K562 (cell line): ENCODE data around the gene CCDC102B. TPM values are rescaled to one million over a fixed set of nuclear protein-coding genes. Genes with fewer than 3 reads are reported as not detected.

ENCODE experiments used
- ATAC-seq: fragments of 200-7000 bp; cut with Tn5 transposase; 3 replicates; pipeline ENCODE4 v1.9.1; 2020; ENCODE audit warnings: moderate library complexity
- BruUV-seq: library from RNA; stranded (reverse); fragments of 400-500 nt; replicated peaks from 2 replicates; lab custom pipeline; 2021; lab: Mats Ljungman, UMichigan
- CTCF ChIA-PET: fragments of 300-600 bp; formaldehyde crosslinking; extraction: SDS; loops from one replicate; lab custom pipeline; 2021; ENCODE audit warnings: low intra/inter-chr PET ratio; lab: Yijun Ruan, JAX
- POLR2A ChIA-PET: fragments of 300-600, 350-650 bp; sonication (Branson Sonifier 250); formaldehyde crosslinking; extraction: SDS; loops from one replicate; lab custom pipeline; 2021; ENCODE audit warnings: antibody characterized with exemption, inconsistent platforms; lab: Yijun Ruan, JAX
- DNase-seq, 4 experiments: peaks; one replicate each; pipeline versions ENCODE4 v3.0.0 to v3.0.0-alpha.2; 2011 to 2018; ENCODE audit warnings: low spot score in 3 of 4, mixed read lengths in 3 of 4; ENCODE audit errors: extremely low read depth in 1 of 4
- FAIRE-seq: peaks from 2 replicates; lab custom pipeline; 2011; peaks lifted over from hg19 to GRCh38; lab: Jason Lieb, UNC
- H2AFZ ChIP-seq: 2 replicates; pipeline ENCODE4 v1.6.0; 2011; ENCODE audit warnings: low read depth, low read length, control low read depth, inconsistent platforms
- H3K27ac ChIP-seq: fragments of 200-600 bp; 3 replicates; pipeline ENCODE4 v1.8.0; 2011; ENCODE audit warnings: low read depth, mild to moderate bottlenecking, control low read depth, inconsistent platforms, low read length, moderate library complexity, mixed read lengths; ENCODE audit errors: extremely low read depth
- H3K27me3 ChIP-seq, 2 experiments: fragments of 300-600 bp in 1 of 2; 2 replicates in 1 of 2; 3 replicates in 1 of 2; pipeline versions ENCODE4 v1.6.0 to v1.8.0; 2011; ENCODE audit warnings: inconsistent platforms in 2 of 2, low read length in 2 of 2, mild to moderate bottlenecking in 1 of 2, mixed read lengths in 1 of 2, moderate library complexity in 1 of 2; ENCODE audit not compliant: control insufficient read depth in 2 of 2, insufficient read depth in 2 of 2
- H3K36me3 ChIP-seq: fragments of 300-600 bp; 3 replicates; pipeline ENCODE4 v1.8.0; 2011; ENCODE audit warnings: mild to moderate bottlenecking, low read length, inconsistent platforms; ENCODE audit not compliant: control insufficient read depth, insufficient read depth
- H3K4me1 ChIP-seq, 2 experiments: fragments of 200-600 bp in 1 of 2; replicated peaks in 1 of 2; 2 replicates in 1 of 2; 3 replicates in 1 of 2; pipeline versions ENCODE4 v1.5.1 to v1.8.0; 2011; ENCODE audit warnings: inconsistent platforms in 2 of 2, low read length in 2 of 2, mild to moderate bottlenecking in 1 of 2, mixed read lengths in 1 of 2, moderate library complexity in 1 of 2; ENCODE audit not compliant: control insufficient read depth in 2 of 2, insufficient read depth in 2 of 2
- H3K4me2 ChIP-seq: 2 replicates; pipeline ENCODE4 v1.6.1; 2011; ENCODE audit warnings: low read length, control low read depth, inconsistent platforms, mixed read lengths; ENCODE audit not compliant: insufficient read depth
- H3K4me3 ChIP-seq: fragments of 200-600 bp; sonication (generic), shearing (Covaris generic); 2 replicates; pipeline ENCODE4 v1.5.1; 2016; ENCODE audit warnings: control low read depth, inconsistent platforms
- H3K79me2 ChIP-seq: fragments of 200-600 bp; 3 replicates; pipeline ENCODE4 v1.8.0; 2011; ENCODE audit warnings: low read length, inconsistent platforms; ENCODE audit not compliant: control insufficient read depth, insufficient read depth
- H3K9ac ChIP-seq, 2 experiments: 2 replicates each; pipeline versions ENCODE4 v1.6.0 to v1.6.1; 2011; ENCODE audit warnings: low read depth in 2 of 2, low read length in 2 of 2, control low read depth in 1 of 2, inconsistent platforms in 1 of 2, mild to moderate bottlenecking in 1 of 2, mixed read lengths in 1 of 2; ENCODE audit not compliant: insufficient read depth in 1 of 2
- H3K9me1 ChIP-seq: one replicate; pipeline ENCODE4 v1.6.0; 2011; ENCODE audit warnings: inconsistent platforms, mild to moderate bottlenecking, low read length, moderate library complexity; ENCODE audit not compliant: control insufficient read depth, insufficient read depth
- H3K9me3 ChIP-seq: replicated peaks from 2 replicates; pipeline ENCODE4 v1.5.1; 2011; ENCODE audit warnings: low read depth, low read length, inconsistent platforms; ENCODE audit not compliant: control insufficient read depth, insufficient read depth
- H4K20me1 ChIP-seq: replicated peaks from 2 replicates; pipeline ENCODE4 v1.6.1; 2011; ENCODE audit warnings: low read length, inconsistent platforms, mixed read lengths; ENCODE audit not compliant: control insufficient read depth, insufficient read depth
- BACH1 ChIP-seq: fragments of 200-800 bp; sonication (Bioruptor generic); IDR thresholded peaks from 2 replicates; pipeline ENCODE4 v1.6.1; 2016; ENCODE audit warnings: missing genetic modification characterization, missing compliant biosample characterization
- BRCA1 ChIP-seq, 2 experiments: fragments of 450-650 bp in 1 of 2; sonication (generic) in 1 of 2; formaldehyde crosslinking in 1 of 2; IDR thresholded peaks; 2 replicates each; pipeline versions ENCODE4 v1.5.0 to v1.6.1; 2017 to 2020; ENCODE audit warnings: mild to moderate bottlenecking in 1 of 2, missing genetic modification reagents in 1 of 2
- CUX1 ChIP-seq: fragments of 200-800 bp; sonication (Bioruptor generic); IDR thresholded peaks from 2 replicates; pipeline ENCODE4 v1.6.1; 2016; ENCODE audit warnings: missing genetic modification characterization, missing compliant biosample characterization
- FOXA3 ChIP-seq, 2 experiments: fragments of 450-650 bp in 1 of 2; sonication (generic) in 1 of 2; formaldehyde crosslinking; IDR thresholded peaks in 1 of 2; conservative IDR thresholded peaks in 1 of 2; 2 replicates each; pipeline versions ENCODE4 v1.4.0 to v1.8.0; 2020 to 2022; ENCODE audit warnings: mild to moderate bottlenecking in 2 of 2, missing genetic modification reagents in 1 of 2
- FOXK2 ChIP-seq, 2 experiments: fragments of 450-650 bp; IDR thresholded peaks in 1 of 2; conservative IDR thresholded peaks in 1 of 2; 2 replicates each; pipeline ENCODE4 v1.6.1; 2016; ENCODE audit warnings: low read depth in 2 of 2, mild to moderate bottlenecking in 1 of 2
- HDAC2 ChIP-seq: fragments of 450-650 bp; IDR thresholded peaks from 2 replicates; pipeline ENCODE4 v1.6.1; 2016; ENCODE audit warnings: mild to moderate bottlenecking
- NR3C1 ChIP-seq: sonication (generic); formaldehyde crosslinking; IDR thresholded peaks from 2 replicates; pipeline ENCODE4 v1.8.1; 2022; ENCODE audit warnings: missing genetic modification reagents
- RBM14 ChIP-seq: fragments of 200-400 bp; formaldehyde crosslinking; IDR thresholded peaks from 2 replicates; pipeline ENCODE4 v1.6.1; 2018; ENCODE audit warnings: low read depth, mild to moderate bottlenecking, low read length, moderate library complexity, borderline replicate concordance; ENCODE audit not compliant: insufficient read depth
- ZNF24 ChIP-seq: fragments of 450-650 bp; IDR thresholded peaks from 2 replicates; pipeline ENCODE4 v1.6.1; 2016
- ZNF444 ChIP-seq: fragments of 250-450 bp; sonication (Bioruptor Pico); IDR thresholded peaks from 2 replicates; pipeline ENCODE4 v1.4.0; 2020; ENCODE audit warnings: mild to moderate bottlenecking, moderate library complexity
- ZNF551 ChIP-seq: fragments of 250-450 bp; sonication (Bioruptor Pico); IDR thresholded peaks from 2 replicates; pipeline ENCODE4 v1.5.0; 2021; ENCODE audit warnings: mild to moderate bottlenecking, moderate library complexity
- WGBS: fragments of 100-300 bp; shearing (Covaris generic); methylation state at CpG from one replicate; pipeline ENCODE4 v1.1.6; 2016; ENCODE audit warnings: low coverage, mixed read lengths; ENCODE audit not compliant: insufficient coverage; ENCODE audit errors: missing lambda C conversion rate; 5-methylcytosine and 5-hydroxymethylcytosine counted together
- in situ Hi-C: fragments of 300-500 bp; cut with MboI; formaldehyde crosslinking; loops from 4 replicates; pipeline ENCODE4 v1.15.0; 2018; ENCODE audit warnings: inconsistent platforms, mixed read lengths
- intact Hi-C: fragments of 100-400 bp; cut with micrococcal nuclease; formaldehyde crosslinking; loops from 2 replicates; pipeline ENCODE4 v1.14.2; 2022
- polyA plus RNA-seq, 8 experiments: library from polyadenylated mRNA; depleted of rRNA in 4 of 8; stranded (reverse) in 5 of 8; unstranded in 3 of 8; fragments of >200 nt; fragmentation: Nextera tagmentation in 2 of 8; fragmentation: Illumina TruSeq in 1 of 8; extraction: Ambion mirVana in 2 of 8; extraction: Trizol in 1 of 8; gene quantifications; 2 replicates each; pipeline versions ENCODE4 v1.2.1 to v1.2.3, GENCODE V29; 2011 to 2014; ENCODE audit warnings: inconsistent platforms in 1 of 8, missing spikeins in 1 of 8
- total RNA-seq, 7 experiments: library from RNA; depleted of rRNA in 6 of 7; stranded (reverse); fragments of >200 nt in 6 of 7; fragmentation: Illumina TruSeq in 2 of 7; extraction: Trizol in 2 of 7; gene quantifications; 2 replicates each; pipeline versions ENCODE4 v1.2.1 to v1.2.3, GENCODE V29; 2011 to 2021; ENCODE audit warnings: low replicate concordance in 1 of 7
- TF ChIP-seq, protein P1 (sequence below), 2 experiments: fragments of 250-450 bp in 1 of 2; fragments of 450-650 bp in 1 of 2; sonication (Bioruptor Pico) in 1 of 2; IDR thresholded peaks; 2 replicates each; pipeline versions ENCODE4 v1.6.1 to v1.8.0; 2016 to 2021; ENCODE audit warnings: mild to moderate bottlenecking in 2 of 2, moderate library complexity in 2 of 2, missing compliant biosample characterization in 1 of 2, missing genetic modification characterization in 1 of 2
- TF ChIP-seq, protein P2 (sequence below): fragments of 450-650 bp; IDR thresholded peaks from one replicate; pipeline ENCODE4 v1.6.1; 2018; ENCODE audit warnings: mild to moderate bottlenecking, moderate library complexity; ENCODE audit not compliant: partially characterized antibody

The CCDC102B gene
- total and polyA plus RNA-seq, 9 of the 15 experiments (the other 6 are each of a cell fraction or from before 2014, with no cell fraction given): 0.18 to 1.5 (median 0.73) TPM

GRCh38 chr18:68979737-68980136, 181.9 kb downstream of the CCDC102B start:
- DNase-seq (no peak), ATAC-seq (no peak), FAIRE-seq (no peak)
- H4K20me1 ChIP-seq: no peaks in the 10 kb centered on the region
- POLR2A ChIA-PET: no interaction called here
- no peak overlapping the region for H3K4me2 ChIP-seq
- no peaks in the 10 kb centered on the region for H3K36me3 ChIP-seq
- no peak overlapping the region for H2AFZ ChIP-seq
- no peaks in the 10 kb centered on the region for H3K9me1 ChIP-seq
- H3K4me1 ChIP-seq: no peaks in the 10 kb centered on the region
- no peaks in the 10 kb centered on the region for H3K27me3 ChIP-seq
- no peaks in the 10 kb centered on the region for H3K79me2 ChIP-seq
- CTCF ChIA-PET: no interaction called here
- WGBS: 0% methylated on average over 1 of the region's 2 CpGs
- H3K9ac ChIP-seq: no peak overlapping the region
- no TSS peak for BruUV-seq
- intact Hi-C loops (no loop called here), in situ Hi-C loops (no loop called here)
- H3K9me3 ChIP-seq: no peaks in the 10 kb centered on the region
- no peak overlapping the region for H3K4me3 ChIP-seq
- no peak overlapping the region for H3K27ac ChIP-seq
- TF ChIP-seq NR3C1 (CRISPR knock-in tag): no peak
- no peak for TF ChIP-seq ZNF444
- no peak for TF ChIP-seq ZNF24
- TF ChIP-seq CUX1 (CRISPR knock-in tag): no peak
- no peak for TF ChIP-seq RBM14
- TF ChIP-seq BRCA1 (IDR thresholded peaks at IDR 0.05): no peak
- no peak for TF ChIP-seq BRCA1 (CRISPR knock-in tag; IDR thresholded peaks at IDR 0.05)
- TF ChIP-seq FOXA3 (CRISPR knock-in tag; conservative IDR thresholded peaks at IDR 0.05 in 1 of 2, IDR thresholded peaks at IDR 0.05 in 1 of 2): no peak
- TF ChIP-seq, protein P1, sequence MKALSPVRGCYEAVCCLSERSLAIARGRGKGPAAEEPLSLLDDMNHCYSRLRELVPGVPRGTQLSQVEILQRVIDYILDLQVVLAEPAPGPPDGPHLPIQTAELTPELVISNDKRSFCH (CRISPR knock-in tag; IDR thresholded peaks at IDR 0.05): no peak
- TF ChIP-seq, protein P1 (tag; IDR thresholded peaks at IDR 0.05): no peak
- TF ChIP-seq BACH1: no peak
- TF ChIP-seq, protein P2, sequence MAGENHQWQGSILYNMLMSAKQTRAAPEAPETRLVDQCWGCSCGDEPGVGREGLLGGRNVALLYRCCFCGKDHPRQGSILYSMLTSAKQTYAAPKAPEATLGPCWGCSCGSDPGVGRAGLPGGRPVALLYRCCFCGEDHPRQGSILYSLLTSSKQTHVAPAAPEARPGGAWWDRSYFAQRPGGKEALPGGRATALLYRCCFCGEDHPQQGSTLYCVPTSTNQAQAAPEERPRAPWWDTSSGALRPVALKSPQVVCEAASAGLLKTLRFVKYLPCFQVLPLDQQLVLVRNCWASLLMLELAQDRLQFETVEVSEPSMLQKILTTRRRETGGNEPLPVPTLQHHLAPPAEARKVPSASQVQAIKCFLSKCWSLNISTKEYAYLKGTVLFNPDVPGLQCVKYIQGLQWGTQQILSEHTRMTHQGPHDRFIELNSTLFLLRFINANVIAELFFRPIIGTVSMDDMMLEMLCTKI: no peak
- TF ChIP-seq ZNF551 (CRISPR knock-in tag): no peak
- TF ChIP-seq FOXK2 (conservative IDR thresholded peaks at IDR 0.05 in 1 of 2, IDR thresholded peaks at IDR 0.05 in 1 of 2; ENCODE audit: low read depth in 2 of 2): no peak
- TF ChIP-seq HDAC2: no peak
